HG03439 (cell line): Measurements from ENCODE around the gene DNAJC13.
A peak's percentile ranks its signal among the peaks of the same experiment; 100 is the strongest.
"Not testable (repeated sequence)": the region's sequence is repeated elsewhere in the genome, so short reads cannot be mapped to it uniquely, and the experiment has no call there.

Source experiments
- ATAC-seq: cut with Tn5 transposase; IDR thresholded peaks from one replicate; pipeline ENCODE4 v1.9.1; 2021; ENCODE audit warnings: mild to moderate bottlenecking, moderate library complexity; ENCODE audit not compliant: unreplicated experiment

Gene DNAJC13, protein sequence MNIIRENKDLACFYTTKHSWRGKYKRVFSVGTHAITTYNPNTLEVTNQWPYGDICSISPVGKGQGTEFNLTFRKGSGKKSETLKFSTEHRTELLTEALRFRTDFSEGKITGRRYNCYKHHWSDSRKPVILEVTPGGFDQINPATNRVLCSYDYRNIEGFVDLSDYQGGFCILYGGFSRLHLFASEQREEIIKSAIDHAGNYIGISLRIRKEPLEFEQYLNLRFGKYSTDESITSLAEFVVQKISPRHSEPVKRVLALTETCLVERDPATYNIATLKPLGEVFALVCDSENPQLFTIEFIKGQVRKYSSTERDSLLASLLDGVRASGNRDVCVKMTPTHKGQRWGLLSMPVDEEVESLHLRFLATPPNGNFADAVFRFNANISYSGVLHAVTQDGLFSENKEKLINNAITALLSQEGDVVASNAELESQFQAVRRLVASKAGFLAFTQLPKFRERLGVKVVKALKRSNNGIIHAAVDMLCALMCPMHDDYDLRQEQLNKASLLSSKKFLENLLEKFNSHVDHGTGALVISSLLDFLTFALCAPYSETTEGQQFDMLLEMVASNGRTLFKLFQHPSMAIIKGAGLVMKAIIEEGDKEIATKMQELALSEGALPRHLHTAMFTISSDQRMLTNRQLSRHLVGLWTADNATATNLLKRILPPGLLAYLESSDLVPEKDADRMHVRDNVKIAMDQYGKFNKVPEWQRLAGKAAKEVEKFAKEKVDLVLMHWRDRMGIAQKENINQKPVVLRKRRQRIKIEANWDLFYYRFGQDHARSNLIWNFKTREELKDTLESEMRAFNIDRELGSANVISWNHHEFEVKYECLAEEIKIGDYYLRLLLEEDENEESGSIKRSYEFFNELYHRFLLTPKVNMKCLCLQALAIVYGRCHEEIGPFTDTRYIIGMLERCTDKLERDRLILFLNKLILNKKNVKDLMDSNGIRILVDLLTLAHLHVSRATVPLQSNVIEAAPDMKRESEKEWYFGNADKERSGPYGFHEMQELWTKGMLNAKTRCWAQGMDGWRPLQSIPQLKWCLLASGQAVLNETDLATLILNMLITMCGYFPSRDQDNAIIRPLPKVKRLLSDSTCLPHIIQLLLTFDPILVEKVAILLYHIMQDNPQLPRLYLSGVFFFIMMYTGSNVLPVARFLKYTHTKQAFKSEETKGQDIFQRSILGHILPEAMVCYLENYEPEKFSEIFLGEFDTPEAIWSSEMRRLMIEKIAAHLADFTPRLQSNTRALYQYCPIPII (N-terminal part only)

DNA sequence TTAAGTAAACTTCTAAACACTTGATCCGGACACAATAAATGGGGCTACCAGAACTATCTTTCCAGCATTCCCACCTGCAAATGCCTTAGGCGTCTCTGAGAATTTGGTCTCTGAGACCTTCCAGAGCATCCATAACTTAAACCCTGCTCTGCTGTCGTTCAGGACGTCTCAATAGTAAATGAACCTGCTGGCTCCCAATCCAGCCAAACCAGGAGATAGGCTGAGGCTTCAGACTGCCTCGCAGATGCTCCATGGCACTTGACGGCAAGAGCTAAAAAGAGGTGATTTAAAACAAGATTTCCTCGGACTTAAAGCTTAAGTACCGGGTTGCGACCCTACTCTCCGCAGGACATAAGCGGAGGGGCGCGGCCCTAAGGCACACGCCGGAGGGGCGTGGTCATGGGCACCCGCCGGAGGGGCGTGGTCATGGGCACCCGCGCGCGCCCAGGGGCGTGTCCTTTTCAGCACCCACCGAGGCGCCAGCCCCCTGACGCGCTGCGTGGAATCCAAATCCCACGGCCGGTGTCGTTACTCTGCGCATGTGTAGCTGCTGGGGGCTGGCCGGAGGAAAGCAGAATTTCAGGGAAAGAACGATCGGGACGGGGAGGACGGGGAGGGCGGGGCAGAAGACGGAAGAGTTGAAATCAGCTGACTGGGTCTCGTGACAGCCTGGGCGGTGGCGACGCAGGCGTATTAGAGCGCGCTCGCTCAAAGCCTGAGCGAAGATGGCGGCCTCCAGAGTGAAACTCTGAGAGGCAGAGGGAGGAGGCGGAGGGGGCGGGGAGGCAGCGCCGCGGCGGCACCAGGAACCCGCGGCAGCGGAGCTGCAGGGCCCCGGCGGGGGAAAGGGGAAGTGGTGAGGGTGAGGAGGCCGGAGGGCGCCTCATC is at the start of gene DNAJC13:
Gene DNAJC13, plus strand, starts transcription at position 696 of the 888 bp plus-strand sequence. CDS start 17,049 bp downstream, outside the sequence.
- ATAC-seq = peak; percentile 95

DNA sequence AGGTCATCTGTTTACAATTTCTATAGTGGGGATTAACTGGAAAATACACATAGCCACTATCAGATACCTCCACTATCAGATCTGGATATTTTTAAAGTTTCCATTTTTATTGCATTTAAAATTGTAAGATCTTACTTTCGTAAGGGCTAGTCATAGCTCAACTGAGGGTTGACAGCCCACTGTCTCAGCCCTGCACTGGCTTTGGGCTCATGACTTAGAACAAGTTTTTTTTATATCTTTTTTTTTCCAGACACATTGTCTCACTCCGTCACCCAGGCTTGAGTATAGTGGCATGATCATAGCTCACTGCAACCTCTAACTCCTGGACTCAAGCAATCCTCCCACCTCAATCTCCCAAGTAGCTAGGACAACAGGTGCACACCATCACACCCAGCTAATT is 48.8 kb upstream of the DNAJC13 start:
- ATAC-seq = no peak

DNA sequence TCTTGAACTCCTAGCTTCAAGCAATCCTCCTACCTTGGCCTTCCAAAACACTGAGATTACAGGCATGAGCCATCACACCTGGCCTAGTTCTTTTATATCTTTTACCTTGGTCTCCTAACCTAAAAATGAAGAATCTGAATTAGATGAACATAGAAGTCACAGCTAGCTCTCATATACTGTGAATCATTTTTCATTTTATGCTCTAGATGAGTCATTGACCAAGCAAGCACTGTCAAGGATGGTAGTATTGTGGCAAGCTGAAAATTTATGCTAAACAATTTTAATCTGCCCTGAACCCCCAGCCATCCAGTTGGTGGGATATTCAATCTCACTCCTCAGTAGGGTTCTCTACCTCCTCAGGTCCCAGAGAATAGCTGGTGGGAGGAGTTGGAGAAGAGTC is 48.3 kb upstream of the DNAJC13 start:
- ATAC-seq = no peak

DNA sequence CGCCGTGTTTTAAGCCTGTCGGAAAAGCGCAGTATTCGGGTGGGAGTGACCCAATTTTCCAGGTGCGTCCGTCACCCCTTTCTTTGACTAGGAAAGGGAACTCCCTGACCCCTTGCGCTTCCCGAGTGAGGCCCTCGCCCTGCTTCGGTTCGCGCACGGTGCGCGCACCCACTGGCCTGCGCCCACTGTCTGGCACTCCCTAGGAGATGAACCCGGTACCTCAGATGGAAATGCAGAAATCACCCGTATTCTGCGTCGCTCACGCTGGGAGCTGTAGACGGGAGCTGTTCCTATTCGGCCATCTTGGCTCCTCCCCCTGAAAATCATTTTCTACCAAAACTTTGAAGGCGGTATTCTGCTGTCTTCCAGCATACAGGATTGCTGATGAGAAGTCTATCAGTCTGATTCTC is 40.4 kb upstream of the DNAJC13 start:
- not testable (repeated sequence) for ATAC-seq

DNA sequence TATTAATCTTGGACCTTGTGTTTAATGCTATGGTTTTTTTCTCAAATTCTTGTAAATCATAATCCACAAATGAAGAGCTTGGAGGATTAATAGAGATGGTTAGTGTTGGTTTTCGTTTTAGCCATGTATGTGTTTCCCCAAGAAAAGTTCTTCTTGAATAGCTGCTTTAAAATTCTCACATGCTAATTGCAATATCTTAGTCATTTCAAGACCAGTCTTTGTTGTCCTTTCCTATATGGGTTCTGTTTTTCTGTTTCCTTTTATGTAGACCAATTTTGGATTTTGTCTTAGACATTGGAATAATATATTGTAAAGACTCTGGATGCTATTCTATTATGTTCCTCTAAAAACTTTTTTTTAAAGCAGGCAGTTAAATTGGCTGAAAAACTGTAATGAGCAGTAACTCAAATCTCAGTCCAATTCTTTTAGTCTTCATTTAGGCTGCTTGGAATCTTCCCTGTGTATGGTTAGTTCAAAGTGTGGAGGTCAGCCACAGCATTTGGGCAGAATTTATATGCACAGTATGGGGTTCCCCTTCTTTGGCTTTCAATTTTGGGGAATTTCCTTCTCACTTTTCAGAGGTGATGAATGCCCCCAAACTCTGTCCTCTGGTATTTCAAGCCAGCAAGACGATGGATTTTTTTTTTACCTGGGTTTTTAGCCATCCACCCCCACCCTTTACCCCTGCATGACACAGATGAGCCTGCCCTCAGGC is 39.1 kb upstream of the DNAJC13 start:
- ATAC-seq = no peak

DNA sequence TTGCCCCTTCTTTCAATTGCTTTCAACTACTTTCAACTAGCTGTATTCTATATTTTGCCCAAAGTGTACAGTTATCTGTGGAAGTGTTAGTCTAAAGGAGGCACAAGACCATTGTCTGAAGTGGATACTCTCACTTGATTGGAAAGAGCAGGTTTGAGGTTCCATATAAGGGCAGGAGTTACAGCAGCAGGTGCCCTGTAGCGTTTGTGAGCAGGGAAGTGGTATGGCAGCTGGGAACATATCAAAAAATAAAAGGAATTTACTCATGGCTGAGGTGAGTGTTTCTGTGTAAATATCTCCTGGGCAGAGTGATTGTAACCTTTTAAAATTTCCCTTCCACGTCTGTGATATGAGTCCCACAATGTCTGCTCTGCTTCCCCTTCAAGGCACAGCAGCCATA is 38.5 kb upstream of the DNAJC13 start:
- ATAC-seq = no peak

DNA sequence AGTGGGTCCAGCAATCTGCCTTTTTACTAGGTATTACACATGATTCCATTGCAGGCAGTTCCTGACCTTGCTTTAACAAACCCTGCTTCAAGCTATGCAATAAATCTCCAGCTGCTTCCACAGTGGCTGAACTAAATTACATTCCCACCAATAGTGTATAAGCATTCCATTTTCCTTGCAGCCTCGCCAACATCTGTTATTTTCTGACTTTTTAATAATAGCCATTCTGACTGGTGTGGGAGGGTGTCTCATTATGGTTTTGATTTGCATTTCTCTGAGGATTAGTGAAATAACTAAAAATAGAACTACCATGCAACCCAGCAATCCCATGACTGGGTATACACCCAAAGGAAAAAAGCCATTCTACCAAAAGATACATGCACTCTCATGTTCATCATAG is 36.4 kb upstream of the DNAJC13 start:
- no peak for ATAC-seq

DNA sequence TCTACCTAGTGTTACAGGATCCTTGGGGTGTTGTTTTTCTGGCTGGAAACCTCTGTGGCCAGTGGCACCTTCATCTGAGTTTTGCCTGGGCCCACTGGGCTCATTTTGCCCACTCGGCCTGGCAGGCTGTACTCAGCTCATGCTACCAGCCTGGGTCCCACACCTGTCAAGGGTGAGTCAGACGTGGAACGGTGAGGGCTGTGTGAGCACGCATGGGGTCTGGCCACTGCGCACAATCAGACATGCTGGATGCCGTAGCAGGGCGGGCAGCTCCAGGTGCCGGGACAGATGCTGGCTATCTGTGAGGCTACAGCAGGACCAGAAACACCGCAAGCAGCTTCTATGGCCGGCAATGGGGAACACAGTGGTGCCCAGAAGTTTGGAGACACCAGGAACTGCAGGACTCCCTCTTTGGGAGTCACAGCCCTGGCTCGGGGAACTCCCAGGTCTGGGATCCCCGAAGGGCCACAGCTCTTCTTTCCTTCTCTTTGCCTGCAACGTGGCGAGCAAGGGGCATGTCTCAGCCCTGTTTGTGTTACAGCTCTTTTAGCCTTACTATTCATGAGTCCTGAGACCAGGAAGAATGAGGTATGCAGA is 35.9 kb upstream of the DNAJC13 start:
- no peak for ATAC-seq

DNA sequence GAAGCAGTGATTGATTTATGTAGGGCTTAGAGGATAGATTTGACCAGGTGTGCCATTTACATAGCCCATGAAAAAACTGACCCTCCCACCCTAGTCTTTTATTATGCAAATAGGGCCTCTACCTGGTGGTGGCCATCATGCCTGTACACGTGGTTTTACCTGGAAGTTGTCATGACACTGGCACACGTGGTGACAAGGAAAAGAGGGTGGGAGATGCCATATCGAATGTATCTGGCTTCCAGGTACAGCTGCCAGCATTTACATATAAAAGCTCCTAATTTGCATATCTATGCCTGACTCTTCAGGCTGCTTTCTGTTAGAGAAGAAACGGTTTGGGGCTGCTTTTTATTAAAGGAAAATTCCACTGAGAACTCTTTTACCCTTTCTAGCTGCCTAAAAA is 35.0 kb upstream of the DNAJC13 start:
- no peak for ATAC-seq

DNA sequence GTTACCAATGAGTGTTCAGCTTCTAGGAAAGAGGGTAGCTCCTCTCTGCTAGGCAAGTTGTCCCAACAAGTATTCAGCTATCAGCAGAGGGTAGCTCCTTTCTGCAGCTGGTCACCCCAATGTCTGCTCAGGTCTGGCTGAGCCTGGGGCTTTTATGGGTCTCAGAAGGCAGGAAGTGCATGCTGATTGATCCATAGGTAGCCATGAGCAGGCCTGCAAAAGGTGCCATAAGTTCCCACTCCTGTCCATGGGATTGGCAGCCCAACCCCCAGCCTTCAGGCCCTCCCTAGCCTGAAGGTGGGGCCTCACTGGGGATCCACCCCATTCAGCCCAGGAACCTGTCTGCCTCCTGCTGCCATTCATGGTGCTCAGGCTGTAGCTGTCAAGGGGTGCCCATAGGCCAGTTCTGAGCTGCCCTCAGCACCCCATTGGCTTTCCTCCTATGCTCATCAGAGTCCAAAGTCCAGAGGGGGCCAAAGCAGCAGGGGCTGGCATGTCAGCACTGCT is 34.6 kb upstream of the DNAJC13 start:
- no peak for ATAC-seq

DNA sequence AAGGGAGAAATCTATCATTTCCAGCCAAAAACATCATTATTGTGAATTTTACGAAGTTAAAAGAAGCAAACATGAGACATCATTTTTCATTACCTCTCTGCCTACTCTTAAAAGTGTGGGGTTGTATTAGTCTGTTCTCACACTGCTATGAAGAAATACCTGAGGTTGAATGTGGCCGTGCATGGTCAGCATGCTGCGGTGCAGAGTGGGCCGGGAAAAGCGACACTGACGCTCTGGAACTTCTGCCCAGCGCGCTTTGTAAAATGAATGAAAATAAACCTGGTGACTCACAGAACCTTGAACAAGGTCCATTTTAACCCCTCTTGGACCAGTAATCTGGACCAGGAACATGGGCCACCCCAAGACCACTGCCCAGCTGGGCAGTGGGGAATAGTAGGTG is 31.0 kb upstream of the DNAJC13 start:
- no peak for ATAC-seq

DNA sequence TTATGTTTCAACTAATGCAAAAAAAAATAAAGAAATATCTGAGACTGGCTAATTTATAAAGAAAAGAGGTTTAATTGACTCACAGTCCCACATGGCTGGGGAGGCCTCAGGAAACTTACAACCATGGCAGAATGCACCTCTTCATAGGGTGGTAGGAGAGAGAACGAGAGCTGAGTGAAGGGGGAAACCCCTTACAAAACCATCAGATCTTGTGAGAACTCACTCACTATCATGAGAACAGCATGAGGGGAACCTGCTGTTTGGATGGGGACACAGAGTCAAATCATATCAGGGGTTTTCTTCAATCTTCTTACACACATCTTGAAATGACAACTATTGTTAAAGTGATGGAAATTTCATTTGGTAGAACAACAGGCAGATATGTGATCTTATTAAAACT is 24.6 kb upstream of the DNAJC13 start:
- not testable (repeated sequence) for ATAC-seq

DNA sequence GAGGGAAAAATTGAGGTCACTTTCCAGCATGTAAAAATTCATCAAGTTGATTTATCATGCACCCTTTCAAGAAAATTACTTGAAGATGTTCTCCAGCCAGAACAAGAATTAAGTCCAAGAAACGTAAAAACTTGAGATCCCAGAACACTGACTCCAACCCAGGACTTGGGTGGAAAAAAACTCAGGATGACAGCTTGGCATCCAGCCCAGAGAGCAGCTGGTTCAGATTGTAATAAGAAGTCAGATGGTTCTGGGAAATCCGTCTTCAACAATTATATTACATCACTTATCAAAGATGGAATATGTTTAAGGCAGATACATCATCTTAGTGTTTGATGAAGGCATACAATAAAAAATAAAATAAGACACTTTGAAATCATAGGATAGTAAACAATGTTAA is 23.0 kb upstream of the DNAJC13 start:
- ATAC-seq = no peak

DNA sequence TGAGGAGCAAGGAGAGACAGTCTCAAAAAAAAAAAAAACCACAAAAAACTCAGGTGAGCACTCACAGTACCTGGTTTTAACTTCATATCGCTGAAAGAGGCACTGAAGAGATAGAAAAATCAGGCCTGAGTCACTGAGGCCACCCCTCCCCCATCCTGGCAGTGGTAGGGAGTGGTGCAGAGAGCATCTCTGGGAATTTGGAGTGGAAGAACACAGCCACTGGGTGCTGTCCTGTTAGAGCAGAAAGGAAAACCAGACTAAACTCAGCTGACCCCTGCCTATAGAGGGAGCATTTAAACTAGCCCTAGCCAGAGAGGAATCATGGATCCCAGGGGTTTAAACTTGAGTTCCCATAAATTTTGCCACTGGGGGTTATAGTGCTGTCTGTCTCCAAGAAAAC is 22.2 kb upstream of the DNAJC13 start:
- no peak for ATAC-seq

DNA sequence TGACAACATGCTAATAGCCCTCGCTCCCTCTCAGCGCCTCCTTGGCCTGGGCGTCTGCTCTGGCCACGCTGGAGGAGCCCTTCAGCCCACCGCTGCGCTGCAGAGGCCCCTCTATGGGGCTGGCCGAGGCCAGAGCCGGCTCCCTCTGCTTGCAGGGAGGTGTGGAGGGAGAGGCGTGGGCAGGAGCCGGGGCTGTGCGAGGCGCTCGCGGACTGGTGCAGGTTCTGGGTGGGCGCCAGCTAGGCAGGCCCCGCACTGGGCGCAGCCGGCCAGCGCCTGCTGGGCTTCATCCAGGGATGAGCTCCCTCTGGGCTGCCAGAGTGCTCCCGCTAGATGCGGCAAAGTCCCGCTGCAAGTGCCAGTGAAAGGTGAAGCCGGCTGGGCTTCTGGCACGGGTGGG is 21.0 kb upstream of the DNAJC13 start:
- no peak for ATAC-seq

DNA sequence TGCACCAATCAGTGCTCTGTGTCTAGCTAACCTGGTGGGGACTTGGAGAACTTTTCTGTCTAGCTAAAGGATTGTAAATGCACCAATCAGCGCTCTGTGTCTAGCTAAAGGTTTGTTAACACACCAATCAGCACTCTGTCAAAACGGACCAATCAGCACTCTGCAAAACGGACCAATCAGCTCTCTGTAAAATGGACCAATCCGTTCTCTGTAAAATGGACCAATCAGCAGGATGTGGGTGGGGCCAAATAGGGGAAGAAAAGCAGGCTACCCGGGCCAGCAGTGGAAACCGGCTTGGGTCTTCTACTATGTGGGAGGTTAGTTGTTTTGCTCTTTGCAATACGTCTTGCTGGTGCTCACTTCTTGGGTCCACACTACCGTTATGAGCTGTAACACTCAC is 20.5 kb upstream of the DNAJC13 start:
- ATAC-seq = not testable (repeated sequence)

DNA sequence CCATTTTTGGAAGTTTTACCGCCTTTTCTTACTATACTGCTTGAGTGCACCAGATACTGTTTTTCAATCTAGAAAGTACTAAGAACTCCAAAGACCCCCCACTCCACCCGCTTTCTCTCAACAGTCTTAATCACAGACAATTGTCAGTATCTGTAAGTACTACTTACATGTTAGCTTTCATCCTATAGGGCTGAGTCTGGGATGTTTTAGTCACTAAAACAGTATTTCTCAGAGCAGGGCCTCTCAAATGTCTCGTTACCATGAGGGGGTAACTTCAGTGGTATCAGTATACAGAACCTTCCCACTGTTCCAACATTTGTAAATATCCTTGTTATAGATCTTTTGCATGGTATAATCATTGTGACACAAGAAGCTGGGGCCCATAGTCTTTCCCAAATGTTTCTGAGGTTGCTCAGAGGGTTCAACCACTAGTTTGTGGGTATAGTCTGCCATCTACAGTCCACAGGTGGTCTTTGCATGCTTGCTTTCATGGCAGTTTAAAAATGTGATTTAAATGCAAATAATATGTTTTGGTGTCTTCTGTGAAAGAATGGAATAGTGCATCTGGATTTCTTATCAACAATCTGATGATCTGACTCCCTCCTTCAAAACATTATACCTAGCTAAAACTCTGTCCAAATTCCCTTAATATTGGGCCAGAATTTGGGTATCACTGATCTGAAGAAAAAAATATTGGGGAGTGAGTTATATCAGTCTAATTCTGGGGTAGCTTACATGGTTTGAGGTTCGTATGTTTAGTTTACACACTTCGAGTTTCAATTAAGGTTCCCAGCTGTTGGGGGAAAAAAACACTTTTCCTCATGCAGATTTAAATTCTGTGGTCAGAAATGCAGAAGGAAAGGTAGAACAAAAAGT is 18.0 kb upstream of the DNAJC13 start:
- peak; percentile 75 for ATAC-seq

DNA sequence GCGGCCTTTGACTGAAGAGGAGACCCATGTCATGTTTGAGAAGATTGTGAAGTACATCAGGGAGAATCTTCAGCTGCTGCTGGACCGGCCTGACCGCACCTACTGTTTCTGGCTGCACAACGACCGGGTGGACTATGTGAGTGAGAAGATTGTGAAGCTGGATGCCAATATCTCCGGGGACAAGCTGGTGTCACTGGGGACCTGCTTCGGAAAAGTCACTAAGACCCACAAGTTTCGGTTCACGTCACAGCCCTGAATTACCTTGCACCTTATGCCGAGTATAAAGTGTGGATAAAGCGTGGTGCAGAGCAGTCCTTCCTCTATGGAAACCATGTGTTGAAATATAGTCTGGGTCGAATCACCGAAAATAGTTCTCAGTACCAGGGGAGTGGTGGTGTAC is 16.0 kb upstream of the DNAJC13 start:
- ATAC-seq = no peak
